Adrenal gland (tissue), 12 donors: ENCODE results near the gene FAM76A. TPM values are rescaled to one million over a fixed set of nuclear protein-coding genes. Genes with fewer than 3 reads are reported as not detected.

Experiments
- DNase-seq, 7 donors: peaks; one replicate each; pipeline ENCODE4 v3.0.0-alpha.2; 2019 to 2020
- H3K27ac ChIP-seq, 5 donors: fragments of 200-600 bp; sonication (generic) in 4 of 5; 1 replicate in 3 of 5; 2 replicates in 2 of 5; pipeline versions ENCODE4 v1.5.1 to v1.8.0; 2016 to 2020; ENCODE audit warnings: mild to moderate bottlenecking in 1 of 5
- H3K27me3 ChIP-seq: fragments of 200-600 bp; 2 replicates; pipeline ENCODE4 v1.8.0; 2021
- H3K36me3 ChIP-seq, 2 donors: fragments of 200-600 bp; replicated peaks in 1 of 2; 1 replicate in 1 of 2; 2 replicates in 1 of 2; pipeline versions ENCODE4 v1.5.1 to v1.8.0; 2018 to 2022
- H3K4me1 ChIP-seq, 2 donors: fragments of 200-600 bp; replicated peaks in 1 of 2; 1 replicate in 1 of 2; 2 replicates in 1 of 2; pipeline versions ENCODE4 v1.5.1 to v1.8.0; 2018 to 2021
- H3K4me3 ChIP-seq, 4 donors: fragments of 200-600 bp; sonication (generic) in 3 of 4; one replicate each; pipeline ENCODE4 v1.5.1; 2016 to 2018
- H3K9me3 ChIP-seq, 3 donors: fragments of 200-600 bp; sonication (generic) in 1 of 3; replicated peaks in 1 of 3; 1 replicate in 2 of 3; 2 replicates in 1 of 3; pipeline versions ENCODE4 v1.5.1 to v1.8.0; 2016 to 2021
- CTCF ChIP-seq, 6 experiments: fragments of 450-650 bp in 4 of 6; fragments of 200-600 bp in 2 of 6; sonication (generic) in 1 of 6; IDR thresholded peaks; 1 replicate in 5 of 6; 2 replicates in 1 of 6; pipeline versions ENCODE4 v1.5.1 to v1.8.0; 2016 to 2021; ENCODE audit warnings: antibody characterized with exemption in 6 of 6, mild to moderate bottlenecking in 2 of 6, moderate library complexity in 1 of 6
- POLR2A ChIP-seq, 2 donors: fragments of 450-650 bp; IDR thresholded peaks; one replicate each; pipeline ENCODE4 v1.6.1; 2017; ENCODE audit warnings: antibody characterized with exemption in 2 of 2, mild to moderate bottlenecking in 2 of 2, moderate library complexity in 1 of 2
- WGBS, 4 donors: extraction: QIAGEN DNeasy Blood & Tissue Kit in 2 of 4; methylation state at CpG; one replicate each; pipeline versions ENCODE4 v1.1.5 to v1.1.7; 2013 to 2017; 5-methylcytosine and 5-hydroxymethylcytosine counted together
- intact Hi-C, 2 donors: fragments of 100-400 bp; cut with DNase I; formaldehyde crosslinking; loops; one replicate each; pipeline versions ENCODE4 v1.14.1 to v1.15.0; 2022 to 2023
- polyA plus RNA-seq, 3 donors: library from polyadenylated mRNA; stranded (reverse); fragments of 200-250 nt in 2 of 3; fragments of 350-450 nt in 1 of 3; fragmentation: Illumina TruSeq in 1 of 3; extraction: RNeasy Lipid Tissue Mini Kit (QIAGEN cat#74804) in 1 of 3; gene quantifications; one replicate each; pipeline ENCODE4 v1.2.3, GENCODE V29; 2013 to 2014
- total RNA-seq, 9 donors: library from RNA; depleted of rRNA in 4 of 9; stranded (reverse); fragments of >200 nt in 4 of 9; fragments of 120-200 nt in 1 of 9; fragmentation: NEBNext Ultra II Directional in 1 of 9; extraction: Animal tissue kit (Norgen Biotek cat#: 25700) in 1 of 9; gene quantifications; one replicate each; pipeline versions ENCODE4 v1.1.0 to v1.2.4, GENCODE V29; 2013 to 2023
- donor health status: healthy with polysubstance abuse.
- donor health status: Bipolar disorder and iron deficiency.
- donor health status: DM: yes; HTN: yes; CAD: no.
- donor health status: DM: no; HTN: no; CAD: no.
- donor health status: DM: no; HTN: no; CAD: no.
- donor health status: DM: yes; HTN: yes; CAD: no.

FAM76A gene
- total and polyA plus RNA-seq, 12 donors = 2.9 to 12.4 (median 8.4) TPM

GRCh38 chr1:27779122-27779521 lies 53.4 kb downstream of the FAM76A start:
- Histone ChIP-seq H3K9me3 (no peaks in the 10 kb centered on the region), H3K4me3 (no peak overlapping the region), H3K4me1 (peaks cover 6 to 27% of the 10 kb centered on the region in 2 donors), H3K36me3 (no peaks in the 10 kb centered on the region), H3K27me3 (no peaks in the 10 kb centered on the region), H3K27ac (no peak overlapping the region)
- no peak for DNase-seq
- intact Hi-C loops = no loop called here
- TF ChIP-seq CTCF (IDR thresholded peaks at IDR 0.05) (no peak), POLR2A (IDR thresholded peaks at IDR 0.05) (no peak)
- WGBS, 4 donors = 77 to 85% (median 80%) methylated on average over 4 of the region's 4 CpGs

- intact Hi-C loops = no loop called here
- Histone ChIP-seq H3K27ac (peak overlapping the region in 1 of 5 donors; percentile 8), H3K36me3 (no peaks in the 10 kb centered on the region), H3K27me3 (no peaks in the 10 kb centered on the region), H3K9me3 (no peaks in the 10 kb centered on the region), H3K4me3 (no peak overlapping the region), H3K4me1 (peaks cover 4 to 25% of the 10 kb centered on the region in 2 donors)
- 93 to 95% (median 94%) methylated on average over 3 of the region's 3 CpGs for WGBS, 4 donors
- TF ChIP-seq CTCF (IDR thresholded peaks at IDR 0.05) = no peak
- TF ChIP-seq POLR2A (IDR thresholded peaks at IDR 0.05) = no peak
- DNase-seq = no peak
Observed at GRCh38 chr1:27782950-27783349, 57.2 kb downstream of the FAM76A start.

GRCh38 chr1:27784700-27785099 lies 58.9 kb downstream of the FAM76A start:
- intact Hi-C loops = no loop called here
- no peak for TF ChIP-seq POLR2A (IDR thresholded peaks at IDR 0.05)
- TF ChIP-seq CTCF (IDR thresholded peaks at IDR 0.05) = no peak
- WGBS, 4 donors = 93 to 100% (median 100%) methylated on average over 1 of the region's 1 CpG
- H3K27me3 ChIP-seq = no peaks in the 10 kb centered on the region
- no peaks in the 10 kb centered on the region for H3K36me3 ChIP-seq
- no peak overlapping the region for H3K4me3 ChIP-seq
- no peaks in the 10 kb centered on the region for H3K9me3 ChIP-seq
- peaks cover 17 to 43% of the 10 kb centered on the region in 2 donors for H3K4me1 ChIP-seq
- DNase-seq = no peak
- H3K27ac ChIP-seq = no peak overlapping the region

GRCh38 chr1:27785781-27786455 lies 60.2 kb downstream of the FAM76A start:
- peaks cover 0 to 10% of the 10 kb centered on the region in 2 donors for H3K36me3 ChIP-seq
- intact Hi-C loops = no loop called here
- H3K27ac ChIP-seq = peak overlapping the region in 1 of 5 donors; percentile 55
- H3K4me1 ChIP-seq = peaks cover 22 to 50% of the 10 kb centered on the region in 2 donors
- no peak overlapping the region for H3K4me3 ChIP-seq
- DNase-seq = peak in 1 of 7 donors; percentile 24
- no peaks in the 10 kb centered on the region for H3K9me3 ChIP-seq
- TF ChIP-seq CTCF (IDR thresholded peaks at IDR 0.05) (no peak), POLR2A (IDR thresholded peaks at IDR 0.05) (no peak)
- no peaks in the 10 kb centered on the region for H3K27me3 ChIP-seq
